Measurements from ENCODE around the gene SDK2. TPM values are rescaled to one million over a fixed set of nuclear protein-coding genes. Genes with fewer than 3 reads are reported as not detected.

Gene SDK2
- total RNA-seq, 1 donor from 2014 or later = 31.8 TPM

- DNase-seq (ENCODE audit: low spot score in 2 of 2, unreplicated experiment in 2 of 2) = no peak
- TF ChIP-seq CTCF (IDR thresholded peaks at IDR 0.05; ENCODE audit: unreplicated experiment) = no peak
- Mint-ChIP-seq H3K27ac (no peak overlapping the region), H3K9me3 (no peaks in the 10 kb centered on the region), H3K27me3 (ENCODE audit: low read depth) (no peaks in the 10 kb centered on the region), H3K36me3 (peaks cover 13% of the 10 kb centered on the region), H3K4me3 (no peak overlapping the region), H3K4me1 (no peaks in the 10 kb centered on the region)
These were observed 259.3 kb downstream of the SDK2 start for GRCh38 chr17:73384926-73385325.

- H3K4me1 Mint-ChIP-seq = no peaks in the 10 kb centered on the region
- TF ChIP-seq CTCF (IDR thresholded peaks at IDR 0.05; ENCODE audit: unreplicated experiment) = no peak
- no peak for DNase-seq (ENCODE audit: low spot score in 2 of 2, unreplicated experiment in 2 of 2)
- no peaks in the 10 kb centered on the region for H3K27me3 Mint-ChIP-seq (ENCODE audit: low read depth)
- no peaks in the 10 kb centered on the region for H3K9me3 Mint-ChIP-seq
- H3K4me3 Mint-ChIP-seq = no peak overlapping the region
- peaks cover 26% of the 10 kb centered on the region for H3K36me3 Mint-ChIP-seq
- no peak overlapping the region for H3K27ac Mint-ChIP-seq
These were observed 263.7 kb downstream of the SDK2 start for GRCh38 chr17:73380439-73381106.

DNA sequence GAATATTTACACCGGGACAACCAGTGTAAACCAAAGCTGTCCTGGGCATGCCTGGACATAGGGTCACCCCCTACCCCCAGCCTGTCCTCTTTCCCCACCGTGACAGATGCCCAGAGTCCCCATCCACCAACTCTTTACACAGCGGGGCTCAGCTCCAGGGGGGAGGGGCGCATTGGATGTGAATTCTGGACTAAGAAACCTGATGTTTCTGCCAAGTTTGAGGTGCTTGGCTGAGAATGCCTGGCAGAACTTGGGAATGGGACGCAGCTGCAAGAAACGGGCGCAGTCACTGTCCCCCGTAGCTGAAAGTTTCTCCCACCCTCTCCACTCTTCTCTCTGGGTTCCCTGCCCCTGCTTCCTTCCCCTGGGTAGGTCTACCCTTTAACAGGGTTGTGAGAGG, 264.4 kb downstream of the SDK2 start:
- H3K4me3 Mint-ChIP-seq = no peak overlapping the region
- no peak for TF ChIP-seq CTCF (IDR thresholded peaks at IDR 0.05; ENCODE audit: unreplicated experiment)
- H3K36me3 Mint-ChIP-seq = peaks cover 20% of the 10 kb centered on the region
- H3K27me3 Mint-ChIP-seq (ENCODE audit: low read depth) = no peaks in the 10 kb centered on the region
- no peaks in the 10 kb centered on the region for H3K4me1 Mint-ChIP-seq
- no peak overlapping the region for H3K27ac Mint-ChIP-seq
- DNase-seq (ENCODE audit: low spot score in 2 of 2, unreplicated experiment in 2 of 2) = no peak
- H3K9me3 Mint-ChIP-seq = no peaks in the 10 kb centered on the region

DNA sequence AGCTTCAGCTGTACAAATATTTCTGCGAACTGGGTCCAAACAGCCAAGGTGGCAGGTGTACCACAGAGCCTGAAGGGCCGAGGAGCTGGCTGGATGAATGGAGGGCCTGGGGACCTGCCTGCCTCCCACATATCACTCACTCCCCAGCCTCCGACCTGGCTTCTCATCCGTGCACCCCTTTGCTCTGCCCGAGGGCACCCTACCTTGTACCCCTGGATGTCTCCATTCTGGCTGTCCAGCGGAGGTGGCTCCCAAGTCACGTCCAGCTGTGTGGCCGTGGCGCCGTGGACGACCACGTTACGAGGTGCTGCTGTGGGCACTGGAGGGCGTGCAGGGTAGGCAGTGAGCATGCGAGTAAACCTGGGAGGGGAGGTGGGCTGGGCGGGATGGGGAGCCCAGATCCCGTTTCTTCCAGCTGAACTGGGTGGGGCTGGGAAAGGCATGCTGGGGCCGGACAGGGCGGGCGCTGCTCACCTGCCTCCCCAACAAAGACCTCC, 265.2 kb downstream of the SDK2 start:
- no peak overlapping the region for H3K27ac Mint-ChIP-seq
- no peaks in the 10 kb centered on the region for H3K4me1 Mint-ChIP-seq
- no peak for TF ChIP-seq CTCF (IDR thresholded peaks at IDR 0.05; ENCODE audit: unreplicated experiment)
- H3K36me3 Mint-ChIP-seq = peaks cover 16% of the 10 kb centered on the region
- H3K9me3 Mint-ChIP-seq = no peaks in the 10 kb centered on the region
- DNase-seq (ENCODE audit: low spot score in 2 of 2, unreplicated experiment in 2 of 2) = no peak
- H3K4me3 Mint-ChIP-seq = no peak overlapping the region
- H3K27me3 Mint-ChIP-seq (ENCODE audit: low read depth) = no peaks in the 10 kb centered on the region

- no peak for DNase-seq (ENCODE audit: low spot score in 2 of 2, unreplicated experiment in 2 of 2)
- Mint-ChIP-seq H3K27me3 (ENCODE audit: low read depth) (no peaks in the 10 kb centered on the region), H3K36me3 (peaks cover 16% of the 10 kb centered on the region), H3K4me3 (no peak overlapping the region), H3K4me1 (no peaks in the 10 kb centered on the region), H3K9me3 (no peaks in the 10 kb centered on the region), H3K27ac (no peak overlapping the region)
- no peak for TF ChIP-seq CTCF (IDR thresholded peaks at IDR 0.05; ENCODE audit: unreplicated experiment)
These were observed 267.6 kb downstream of the SDK2 start for GRCh38 chr17:73376636-73377035.

Measured in mesothelial cell of epicardium (in vitro differentiated cells).